ENCODE measurements around the gene GMEB2.
"Not testable (repeated sequence)": the region's sequence is repeated elsewhere in the genome, so short reads cannot be mapped to it uniquely, and the experiment has no call there.

GMEB2 gene

GRCh38 chr20:63612276-63612931 is 14.5 kb downstream of the GMEB2 start:
- DNase-seq (ENCODE audit: low spot score): no peak

- DNase-seq (ENCODE audit: low spot score): no peak
Measured at GRCh38 chr20:63611646-63612045, 15.3 kb downstream of the GMEB2 start.

- no peak for DNase-seq (ENCODE audit: low spot score)
Measured at GRCh38 chr20:63610581-63611435, 16.1 kb downstream of the GMEB2 start.

- DNase-seq (ENCODE audit: low spot score): no peak
Measured at GRCh38 chr20:63606686-63607085, 20.2 kb downstream of the GMEB2 start.

GRCh38 chr20:63602321-63602720 is 24.6 kb downstream of the GMEB2 start:
- no peak for DNase-seq (ENCODE audit: low spot score)

GRCh38 chr20:63601679-63602078 is 25.2 kb downstream of the GMEB2 start:
- not testable (repeated sequence) for DNase-seq (ENCODE audit: low spot score)

- no peak for DNase-seq (ENCODE audit: low spot score)
Measured at GRCh38 chr20:63599396-63600050, 27.4 kb downstream of the GMEB2 start.

- no peak for DNase-seq (ENCODE audit: low spot score)
Measured at GRCh38 chr20:63598479-63599395, 28.2 kb downstream of the GMEB2 start.

- DNase-seq (ENCODE audit: low spot score): no peak
Measured at GRCh38 chr20:63597651-63598478, 29.0 kb downstream of the GMEB2 start.

GRCh38 chr20:63596423-63596822 is 30.5 kb downstream of the GMEB2 start:
- no peak for DNase-seq (ENCODE audit: low spot score)

- no peak for DNase-seq (ENCODE audit: low spot score)
Measured at GRCh38 chr20:63595416-63596127, 31.3 kb downstream of the GMEB2 start.

- no peak for DNase-seq (ENCODE audit: low spot score)
Measured at GRCh38 chr20:63594043-63594561, 32.8 kb downstream of the GMEB2 start.

GRCh38 chr20:63592661-63593060 is 34.2 kb downstream of the GMEB2 start:
- no peak for DNase-seq (ENCODE audit: low spot score)

- DNase-seq (ENCODE audit: low spot score): no peak
Measured at GRCh38 chr20:63591786-63592355, 35.0 kb downstream of the GMEB2 start.

GRCh38 chr20:63591147-63591533 is 35.8 kb downstream of the GMEB2 start:
- DNase-seq (ENCODE audit: low spot score): no peak

- no peak for DNase-seq (ENCODE audit: low spot score)
Measured at GRCh38 chr20:63590218-63591146, 36.4 kb downstream of the GMEB2 start.

- no peak for DNase-seq (ENCODE audit: low spot score)
Measured at GRCh38 chr20:63589261-63590217, 37.4 kb downstream of the GMEB2 start.

Data from germinal center (tissue), 1 donor.